Amygdala (tissue), 56 donors: ENCODE results near the gene SLC35F3.

Experiments used
- DNase-seq, 56 donors: peaks; one replicate each; lab custom pipeline; 2025; lab: John Stamatoyannopoulos, UW

Gene SLC35F3

GRCh38 chr1:234373064-234373958 lies 468.8 kb downstream of the SLC35F3 start, which contains the start of gene COA6:
COA6 (plus strand) TSS chr1:234373456; CDS start chr1:234373467, 11 bp downstream.
- peak; percentile 42 to 97 (median 86) for DNase-seq

GRCh38 chr1:234373959-234374254 lies 469.4 kb downstream of the SLC35F3 start:
- DNase-seq: no peak
